ENCODE measurements around the gene COLQ. TPM values are rescaled to one million over a fixed set of nuclear protein-coding genes. Genes with fewer than 3 reads are reported as not detected.
"Not testable (repeated sequence)": the region's sequence is repeated elsewhere in the genome, so short reads cannot be mapped to it uniquely, and the experiment has no call there.

The COLQ gene
- total RNA-seq, 4 donors from 2014 or later, result 0.53 to 13.2 (median 2.6) TPM

DNA sequence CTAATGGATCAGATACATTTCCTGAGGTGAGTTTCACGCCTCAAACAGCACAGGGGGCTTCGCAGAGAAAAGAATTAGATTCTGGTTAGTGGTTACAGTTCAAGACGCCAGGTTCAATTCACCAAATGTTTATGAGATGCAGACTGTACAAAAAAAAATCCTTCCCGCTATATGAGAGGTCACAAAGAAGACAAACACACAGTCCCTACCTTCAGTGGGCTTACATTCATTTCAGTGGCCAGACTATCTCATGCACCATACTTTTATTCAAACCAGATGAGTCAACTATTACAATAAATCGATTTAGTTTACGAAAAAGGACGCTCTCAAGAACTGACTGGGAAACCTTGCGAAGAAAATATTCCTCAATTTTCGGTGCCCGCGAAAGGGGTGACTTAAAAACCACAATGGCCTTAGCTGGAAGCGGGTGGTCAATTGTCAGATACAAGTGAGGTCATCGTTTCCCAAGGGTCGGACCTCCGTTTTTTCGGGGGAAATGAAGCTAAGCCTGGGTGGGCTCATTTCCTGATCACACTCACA lies 94.9 kb downstream of the COLQ start:
- TF ChIP-seq CTCF (IDR thresholded peaks at IDR 0.05), result no peak
- no peak for TF ChIP-seq POLR2A (IDR thresholded peaks at IDR 0.05)
- peaks cover 0 to 34% (median 0%) of the 10 kb centered on the region in 3 donors for H3K36me3 ChIP-seq
- peaks cover 0 to 32% (median 2%) of the 10 kb centered on the region in 4 donors for H3K4me1 ChIP-seq
- no peak for DNase-seq
- H3K27me3 ChIP-seq, result no peaks in the 10 kb centered on the region
- peak overlapping the region; percentile 78 to 81 (median 80) for H3K27ac ChIP-seq
- H3K4me3 ChIP-seq, result peak overlapping the region; percentile 73 to 95 (median 84)
- H3K9me3 ChIP-seq, result no peaks in the 10 kb centered on the region

- Histone ChIP-seq H3K9me3 (no peaks in the 10 kb centered on the region), H3K27me3 (no peaks in the 10 kb centered on the region), H3K4me1 (peaks cover 0 to 2% (median 0%) of the 10 kb centered on the region in 4 donors), H3K36me3 (peaks cover 0 to 52% (median 0%) of the 10 kb centered on the region in 3 donors), H3K4me3 (no peak overlapping the region), H3K27ac (no peak overlapping the region)
- TF ChIP-seq CTCF (IDR thresholded peaks at IDR 0.05) (no peak), POLR2A (IDR thresholded peaks at IDR 0.05) (no peak)
- DNase-seq, result no peak
These were observed 100.6 kb downstream of the COLQ start for GRCh38 chr3:15420871-15421270.

GRCh38 chr3:15410966-15411365 lies 110.5 kb downstream of the COLQ start:
- H3K27me3 ChIP-seq, H3K27ac ChIP-seq, H3K4me3 ChIP-seq, DNase-seq, H3K9me3 ChIP-seq, H3K4me1 ChIP-seq: not testable (repeated sequence)
- peaks cover 0 to 46% (median 0%) of the 10 kb centered on the region in 3 donors for H3K36me3 ChIP-seq

- no peaks in the 10 kb centered on the region for H3K4me1 ChIP-seq
- H3K36me3 ChIP-seq, result peaks cover 0 to 37% (median 0%) of the 10 kb centered on the region in 3 donors
- H3K4me3 ChIP-seq, result no peak overlapping the region
- no peaks in the 10 kb centered on the region for H3K9me3 ChIP-seq
- H3K27me3 ChIP-seq, result no peaks in the 10 kb centered on the region
- no peak for DNase-seq
- TF ChIP-seq POLR2A (IDR thresholded peaks at IDR 0.05) (no peak), CTCF (IDR thresholded peaks at IDR 0.05) (no peak)
- H3K27ac ChIP-seq, result no peak overlapping the region
These were observed 111.7 kb downstream of the COLQ start for GRCh38 chr3:15409774-15410173.

DNA sequence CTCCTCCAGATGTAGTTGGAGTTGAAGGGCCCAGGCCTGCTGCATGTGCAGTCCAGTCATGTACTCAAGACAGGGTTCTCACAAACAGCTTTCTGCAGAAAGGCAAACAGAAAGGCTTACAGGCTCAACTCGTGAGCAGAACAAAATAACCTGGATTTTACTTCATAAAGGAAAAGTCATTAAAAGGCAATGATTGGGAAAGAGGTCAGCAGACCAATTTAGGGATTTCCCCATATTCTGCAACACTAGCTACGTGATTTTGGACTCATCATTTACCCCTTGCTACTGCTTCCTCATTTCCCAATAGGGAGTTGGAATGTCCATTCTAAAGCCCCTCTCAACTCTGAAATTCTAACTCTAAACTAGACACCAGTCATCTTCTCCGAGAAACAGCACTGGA lies 112.3 kb downstream of the COLQ start:
- TF ChIP-seq POLR2A (IDR thresholded peaks at IDR 0.05), result no peak
- Histone ChIP-seq H3K4me3 (no peak overlapping the region), H3K9me3 (no peaks in the 10 kb centered on the region), H3K36me3 (peaks cover 0 to 32% (median 0%) of the 10 kb centered on the region in 3 donors), H3K27ac (no peak overlapping the region), H3K4me1 (no peaks in the 10 kb centered on the region), H3K27me3 (no peaks in the 10 kb centered on the region)
- DNase-seq, result no peak

DNA sequence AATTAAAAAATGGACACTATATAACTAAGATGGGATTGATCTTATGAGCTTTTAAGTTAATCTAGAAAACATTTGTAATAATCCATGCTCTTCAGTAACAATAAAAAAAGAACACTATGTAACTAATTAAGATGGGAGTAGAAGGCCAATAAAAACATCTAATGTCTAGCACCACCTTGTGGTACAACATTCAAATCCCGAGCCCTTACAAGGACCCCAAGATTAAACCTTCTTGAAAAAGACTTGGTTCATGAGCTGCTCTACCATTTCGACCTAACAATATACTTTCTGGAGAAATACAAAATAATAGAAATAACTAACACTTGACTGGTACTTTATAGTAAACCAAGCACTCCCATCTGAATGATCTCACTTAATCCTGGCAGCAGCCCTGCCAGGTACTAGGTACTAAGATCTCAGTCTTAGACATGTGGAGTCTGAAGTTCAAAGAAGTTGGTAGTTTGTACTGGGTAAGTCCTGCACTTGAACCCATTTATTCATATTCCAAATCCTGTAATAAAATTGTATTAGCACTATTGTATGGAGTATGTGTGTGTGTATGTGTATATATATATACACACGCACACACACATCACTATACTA lies 116.0 kb downstream of the COLQ start:
- Histone ChIP-seq H3K9me3 (no peaks in the 10 kb centered on the region), H3K27me3 (no peaks in the 10 kb centered on the region), H3K27ac (peak overlapping the region in 1 of 4 donors; percentile 45), H3K36me3 (peaks cover 0 to 4% (median 0%) of the 10 kb centered on the region in 3 donors), H3K4me3 (no peak overlapping the region), H3K4me1 (no peaks in the 10 kb centered on the region)
- DNase-seq, result no peak
- peak; percentile 54 to 84 (median 73) for TF ChIP-seq CTCF (IDR thresholded peaks at IDR 0.05)
- no peak for TF ChIP-seq POLR2A (IDR thresholded peaks at IDR 0.05)
